ENCODE results near the gene BAIAP2L2.
A peak's percentile ranks its signal among the peaks of the same experiment; 100 is the strongest.
"Not testable (repeated sequence)": the region's sequence is repeated elsewhere in the genome, so short reads cannot be mapped to it uniquely, and the experiment has no call there.

BAIAP2L2 gene

GRCh38 chr22:38126928-38127668 is 16.6 kb upstream of the BAIAP2L2 start:
- no peak for DNase-seq

- no peak for DNase-seq
These were observed 15.3 kb upstream of the BAIAP2L2 start for GRCh38 chr22:38125751-38126201.

GRCh38 chr22:38125038-38125610 is 14.6 kb upstream of the BAIAP2L2 start:
- DNase-seq, result no peak

- DNase-seq, result no peak
These were observed 13.9 kb upstream of the BAIAP2L2 start for GRCh38 chr22:38124236-38124974.

GRCh38 chr22:38122616-38123015 is 12.1 kb upstream of the BAIAP2L2 start:
- no peak for DNase-seq

GRCh38 chr22:38120359-38121110 is 10.1 kb upstream of the BAIAP2L2 start:
- no peak for DNase-seq

GRCh38 chr22:38118747-38119146 is 8.3 kb upstream of the BAIAP2L2 start:
- DNase-seq, result not testable (repeated sequence)

GRCh38 chr22:38118182-38118581 is 7.7 kb upstream of the BAIAP2L2 start:
- no peak for DNase-seq

GRCh38 chr22:38117556-38117955 is 7.1 kb upstream of the BAIAP2L2 start:
- DNase-seq, result not testable (repeated sequence)

- DNase-seq, result no peak
These were observed 5.1 kb upstream of the BAIAP2L2 start for GRCh38 chr22:38115423-38116205.

GRCh38 chr22:38114484-38115398 is 4.3 kb upstream of the BAIAP2L2 start:
- DNase-seq, result peak in 1 of 2 experiments; percentile 66

- no peak for DNase-seq
These were observed 1.9 kb upstream of the BAIAP2L2 start for GRCh38 chr22:38112381-38112780.

- no peak for DNase-seq
These were observed 1.5 kb upstream of the BAIAP2L2 start for GRCh38 chr22:38111925-38112355.

- DNase-seq, result no peak
These were observed 674 bp upstream of the BAIAP2L2 start for GRCh38 chr22:38110863-38111852.

GRCh38 chr22:38109371-38110001 is 998 bp downstream of the BAIAP2L2 start:
- DNase-seq, result no peak

- DNase-seq, result no peak
These were observed 1.7 kb downstream of the BAIAP2L2 start for GRCh38 chr22:38108561-38109319.

- no peak for DNase-seq
These were observed 2.6 kb downstream of the BAIAP2L2 start for GRCh38 chr22:38107692-38108515.
